Left ventricle myocardium superior (tissue), 1 donor: ENCODE data around the gene COP1. TPM values are rescaled to one million over a fixed set of nuclear protein-coding genes. Genes with fewer than 3 reads are reported as not detected.
"Not testable (repeated sequence)": the region's sequence is repeated elsewhere in the genome, so short reads cannot be mapped to it uniquely, and the experiment has no call there.

Experiments
- ATAC-seq: fragments of 200-7000 bp; cut with Tn5 transposase; one replicate; pipeline ENCODE4 v1.9.1; 2020; ENCODE audit warnings: mild to moderate bottlenecking, moderate library complexity
- DNase-seq: peaks from one replicate; pipeline ENCODE4 v3.0.0-alpha.2; 2020
- intact Hi-C: fragments of 100-400 bp; cut with micrococcal nuclease; formaldehyde crosslinking; loops from one replicate; pipeline ENCODE4 v1.11.0; 2022
- long read RNA-seq: library from polyadenylated mRNA; unstranded; transcript quantifications from one replicate; pipeline ENCODE4 v2.0.0, GENCODE V29; 2021
- total RNA-seq: library from RNA; stranded (reverse); fragmentation: NEBNext Ultra II Directional; extraction: Animal tissue kit (Norgen Biotek cat#: 25700); gene quantifications from one replicate; pipeline ENCODE4 v1.2.1, GENCODE V29; 2021
- donor health status: DM: no; HTN: yes; CAD: no; lungs with severe emphysema.

The COP1 gene
- total RNA-seq = 20.3 TPM
- long read RNA-seq, transcript COP1-204 (20 exons, 3,033 nt) = major isoform, 48 of 100 reads
- long read RNA-seq, partial matches to known transcripts = 0 of 100 reads
- long read RNA-seq, other reads (novel, unspliced or antisense) = 50 of 100 reads

GRCh38 chr1:176206961-176207902 lies at the start of gene COP1:
Gene COP1 (minus strand): TSS chr1:176207286. CDS start chr1:176206978, 308 bp downstream.
- intact Hi-C loops = no loop called here
- peak; percentile 99 for DNase-seq
- peak; percentile 97 for ATAC-seq

GRCh38 chr1:176252191-176252590 lies 45.1 kb upstream of the COP1 start:
- ATAC-seq (no peak), DNase-seq (no peak)
- intact Hi-C loops = no loop called here

GRCh38 chr1:176244851-176245250 lies 37.8 kb upstream of the COP1 start:
- ATAC-seq = no peak
- intact Hi-C loops = no loop called here

GRCh38 chr1:176243746-176244145 lies 36.7 kb upstream of the COP1 start:
- ATAC-seq = no peak
- intact Hi-C loops = no loop called here
- no peak for DNase-seq

More at GRCh38 chr1:176244851-176245250, 37.8 kb upstream of the COP1 start:
- DNase-seq = no peak

DNA sequence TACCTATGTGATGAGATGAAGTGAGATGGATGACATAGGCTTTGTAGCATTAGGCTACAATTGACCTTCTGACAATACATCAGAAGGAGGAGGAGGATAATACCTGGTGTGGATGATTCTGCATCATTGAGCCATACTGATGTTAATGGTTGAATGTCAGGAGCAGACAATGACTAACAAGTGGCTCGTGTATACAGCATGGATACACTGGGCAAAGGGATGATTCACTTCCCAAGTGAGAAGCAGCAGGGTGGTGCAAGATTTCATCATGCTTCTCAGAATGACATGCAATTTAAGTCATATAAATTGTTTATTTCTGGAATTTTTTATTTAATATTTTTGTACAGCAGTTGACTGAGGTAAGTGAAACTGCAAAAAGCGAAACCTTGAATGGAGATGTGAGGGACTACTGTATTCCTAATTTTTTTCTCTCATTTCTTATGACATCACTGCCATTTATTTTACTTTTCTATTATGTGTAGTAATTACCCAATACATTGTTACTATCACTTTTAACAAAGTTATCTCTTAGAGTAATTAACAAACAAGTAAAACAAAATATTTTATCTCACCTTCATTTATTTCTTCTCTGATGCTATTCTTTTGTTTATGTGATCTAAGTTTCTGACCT lies 34.4 kb upstream of the COP1 start:
- intact Hi-C loops = no loop called here
- ATAC-seq (no peak), DNase-seq (no peak)

DNA sequence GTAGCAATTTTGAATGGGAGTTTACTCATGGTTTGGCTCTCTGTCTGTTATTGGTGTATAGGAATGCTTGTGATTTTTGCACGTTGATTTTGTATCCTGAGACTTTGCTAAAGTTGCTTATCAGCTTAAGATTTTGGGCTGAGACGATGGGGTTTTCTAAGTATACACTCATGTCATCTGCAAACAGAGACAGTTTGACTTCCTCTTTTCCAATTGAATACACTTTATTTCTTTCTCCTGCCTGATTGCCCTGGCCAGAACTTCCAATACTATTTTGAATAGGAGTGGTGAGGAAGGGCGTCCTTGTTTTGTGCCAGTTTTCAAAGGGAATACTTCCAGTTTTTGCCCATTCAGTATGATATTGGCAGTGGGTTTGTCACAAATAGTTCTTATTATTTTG lies 26.6 kb upstream of the COP1 start:
- ATAC-seq, intact Hi-C loops, DNase-seq: not testable (repeated sequence)

- no peak for ATAC-seq
- no peak for DNase-seq
- intact Hi-C loops = no loop called here
These were observed 20.5 kb upstream of the COP1 start for GRCh38 chr1:176227579-176227978.

DNA sequence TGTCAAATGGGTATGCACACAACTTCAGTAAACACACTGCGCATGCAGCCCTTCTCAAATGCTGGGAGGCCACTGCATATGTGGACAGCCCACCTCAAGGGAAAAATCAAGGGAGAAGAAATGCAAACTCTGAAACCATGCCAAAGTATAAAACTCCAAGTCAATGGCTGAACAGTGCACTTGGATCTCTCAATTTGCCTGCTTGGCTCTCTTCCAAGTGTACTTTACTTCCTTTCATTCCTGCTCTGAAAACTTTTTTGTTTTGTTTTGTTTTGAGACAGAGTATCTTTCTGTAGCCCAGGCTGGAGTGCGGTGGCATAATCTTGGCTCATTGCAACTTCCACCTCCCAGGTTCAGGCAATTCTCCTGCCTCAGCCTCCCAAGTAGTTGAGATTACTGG lies 18.8 kb upstream of the COP1 start:
- intact Hi-C loops = no loop called here
- no peak for ATAC-seq
- DNase-seq = no peak

DNA sequence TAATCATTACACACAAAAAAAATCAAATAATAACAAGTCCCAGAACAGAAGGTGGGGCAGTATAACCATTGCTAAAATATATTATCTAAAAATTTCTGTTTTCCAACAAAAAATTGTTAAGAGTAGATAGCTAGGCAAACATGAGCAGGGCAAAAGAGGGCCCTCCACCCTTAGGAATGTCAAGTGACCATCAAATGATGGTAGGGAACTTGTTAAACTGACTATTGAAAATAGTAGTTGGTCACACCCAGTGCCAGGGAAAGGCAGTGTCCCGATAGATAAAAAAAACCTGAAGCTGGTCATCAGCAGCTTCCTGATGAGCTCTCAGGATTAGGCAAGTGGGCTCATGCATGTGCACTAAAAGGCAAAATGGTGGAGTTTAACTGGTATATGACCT lies 18.4 kb upstream of the COP1 start:
- intact Hi-C loops = no loop called here
- DNase-seq (no peak), ATAC-seq (no peak)

- ATAC-seq = no peak
- intact Hi-C loops = no loop called here
- DNase-seq = no peak
These were observed 15.1 kb upstream of the COP1 start for GRCh38 chr1:176222196-176222595.

DNA sequence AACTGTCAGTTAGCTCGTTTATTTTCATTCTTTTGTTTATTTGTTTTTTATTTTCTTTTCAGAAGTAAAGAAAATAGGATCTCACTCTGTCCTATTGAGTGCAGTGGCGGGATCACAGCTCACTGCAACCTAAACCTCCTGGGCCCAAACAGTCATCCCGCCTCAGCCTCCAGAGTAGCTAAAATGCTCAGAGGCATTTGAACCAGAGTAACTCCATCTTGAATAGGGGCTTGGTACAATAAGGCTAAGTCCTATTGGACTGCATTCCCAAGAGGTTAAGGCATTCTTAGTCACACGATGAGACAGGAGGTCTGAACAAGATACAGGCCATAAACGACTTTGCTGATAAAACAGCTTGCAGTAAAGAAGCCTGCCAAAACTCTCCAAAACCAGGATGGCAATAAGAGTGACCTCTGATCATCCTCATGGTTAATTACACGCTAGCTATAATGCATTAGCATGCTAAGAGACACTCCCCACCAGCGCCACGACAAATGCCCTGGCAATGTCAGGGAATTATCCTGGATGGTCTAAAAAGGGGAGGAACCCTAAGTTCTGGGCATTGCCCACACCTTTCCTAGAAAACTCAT lies 13.1 kb upstream of the COP1 start:
- intact Hi-C loops = no loop called here
- ATAC-seq (no peak), DNase-seq (no peak)

GRCh38 chr1:176217461-176218099 lies 10.5 kb upstream of the COP1 start:
- no peak for ATAC-seq
- intact Hi-C loops = no loop called here

GRCh38 chr1:176216031-176216430 lies 8.9 kb upstream of the COP1 start:
- DNase-seq (no peak), ATAC-seq (no peak)
- intact Hi-C loops = no loop called here

More at GRCh38 chr1:176217461-176218099, 10.5 kb upstream of the COP1 start:
- DNase-seq = no peak

- intact Hi-C loops = no loop called here
- DNase-seq = no peak
- ATAC-seq = no peak
These were observed 4.5 kb upstream of the COP1 start for GRCh38 chr1:176211396-176212165.

GRCh38 chr1:176208034-176208433 lies 948 bp upstream of the COP1 start:
- DNase-seq (no peak), ATAC-seq (no peak)
- intact Hi-C loops = no loop called here

DNA sequence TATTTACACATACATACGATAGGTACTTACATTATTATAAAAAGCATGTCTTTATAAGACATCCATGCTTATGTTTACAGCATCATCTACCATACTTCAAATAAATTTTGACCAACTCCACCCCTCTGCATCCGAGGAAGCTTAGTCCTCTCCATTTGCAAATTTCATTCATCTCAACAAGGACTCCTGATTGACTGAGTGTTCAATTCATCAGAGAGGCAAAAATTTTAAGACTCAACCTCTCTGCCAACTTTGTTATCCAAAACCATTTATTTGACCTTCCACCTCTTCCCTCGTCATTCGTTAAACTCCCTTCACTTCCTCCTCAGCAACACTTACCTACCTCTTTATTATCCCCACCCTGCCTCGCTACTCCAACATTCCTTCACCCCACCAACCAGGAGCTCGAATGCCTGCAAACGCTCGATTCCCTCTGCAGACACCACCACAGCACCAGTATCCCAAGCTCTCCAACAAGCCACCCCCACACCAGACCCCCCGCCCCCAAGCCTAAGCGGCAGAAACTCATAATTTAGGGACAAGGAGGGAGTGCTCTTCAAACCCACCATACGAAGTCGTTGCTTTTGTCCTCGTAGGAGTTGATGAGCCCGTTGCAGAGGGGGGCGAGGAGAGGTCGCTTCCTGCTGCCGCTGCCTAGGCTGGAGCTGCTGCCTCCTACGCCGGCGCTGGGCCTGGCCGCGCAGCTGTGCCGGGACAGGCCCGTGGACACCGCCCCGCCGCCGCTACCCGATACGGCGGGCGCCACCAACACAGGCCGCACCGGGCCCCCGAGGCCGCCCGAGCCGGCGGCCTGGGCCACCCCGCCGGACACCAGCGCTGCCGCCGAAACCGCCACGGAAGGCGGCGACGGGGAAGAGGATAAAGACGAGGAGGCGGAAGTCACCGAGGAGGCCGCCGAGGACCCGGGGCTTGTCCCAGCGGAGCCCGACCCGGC lies 803 bp downstream of the COP1 start:
- intact Hi-C loops = no loop called here
- DNase-seq (peak; percentile 67), ATAC-seq (peak; percentile 62)

GRCh38 chr1:176205332-176205914 lies 1.7 kb downstream of the COP1 start:
- DNase-seq = no peak
- intact Hi-C loops = no loop called here
- ATAC-seq = no peak
